Mesenchymal stem cell (in vitro differentiated cells and primary cell): ENCODE data around the gene CEP152. TPM values are rescaled to one million over a fixed set of nuclear protein-coding genes. Genes with fewer than 3 reads are reported as not detected.
A peak's percentile ranks its signal among the peaks of the same experiment; 100 is the strongest.

ENCODE experiments used
- DNase-seq: peaks from one replicate; pipeline ENCODE4 v3.0.0-alpha.2; 2013
- H2AFZ ChIP-seq: one replicate; pipeline ENCODE4 v1.6.1; 2013; ENCODE audit warnings: low read depth, mild to moderate bottlenecking, control low read depth, inconsistent platforms, low read length, moderate library complexity
- H2AK5ac ChIP-seq: 2 replicates; pipeline ENCODE4 v1.6.1; 2013; ENCODE audit warnings: low read length, moderate library complexity, mild to moderate bottlenecking, inconsistent platforms; ENCODE audit not compliant: severe bottlenecking
- H2BK120ac ChIP-seq: one replicate; pipeline ENCODE4 v1.6.1; 2013; ENCODE audit warnings: low read depth, mild to moderate bottlenecking, inconsistent platforms, low read length, moderate library complexity
- H2BK12ac ChIP-seq, 2 experiments: one replicate each; pipeline ENCODE4 v1.6.1; 2013; ENCODE audit warnings: inconsistent platforms in 2 of 2, low read length in 2 of 2, mild to moderate bottlenecking in 2 of 2, moderate library complexity in 2 of 2, control low read depth in 1 of 2
- H2BK15ac ChIP-seq: one replicate; pipeline ENCODE4 v1.6.1; 2013; ENCODE audit warnings: mild to moderate bottlenecking, low read depth, inconsistent platforms; ENCODE audit not compliant: poor library complexity, severe bottlenecking
- H2BK5ac ChIP-seq: 2 replicates; pipeline ENCODE4 v1.6.1; 2013; ENCODE audit warnings: low read depth, mild to moderate bottlenecking, low read length, control low read depth, inconsistent platforms; ENCODE audit not compliant: poor library complexity, severe bottlenecking
- H3K14ac ChIP-seq, 2 experiments: one replicate each; pipeline ENCODE4 v1.6.1; 2013; ENCODE audit warnings: inconsistent platforms in 2 of 2, low read length in 2 of 2, control low read depth in 1 of 2, mild to moderate bottlenecking in 1 of 2, moderate library complexity in 1 of 2
- H3K18ac ChIP-seq, 2 experiments: one replicate each; pipeline ENCODE4 v1.6.1; 2013; ENCODE audit warnings: inconsistent platforms in 2 of 2, low read length in 2 of 2, control low read depth in 1 of 2, low read depth in 1 of 2, mild to moderate bottlenecking in 1 of 2
- H3K23ac ChIP-seq, 2 experiments: one replicate each; pipeline ENCODE4 v1.6.1; 2013; ENCODE audit warnings: inconsistent platforms in 2 of 2, low read length in 2 of 2, mild to moderate bottlenecking in 2 of 2, moderate library complexity in 2 of 2, control low read depth in 1 of 2
- H3K27ac ChIP-seq: 2 replicates; pipeline ENCODE4 v1.5.1; 2013; ENCODE audit warnings: mild to moderate bottlenecking, moderate library complexity, low read length, control low read depth, inconsistent platforms; ENCODE audit not compliant: poor library complexity, severe bottlenecking
- H3K27me3 ChIP-seq, 2 experiments: 2 replicates each; pipeline versions ENCODE4 v1.6.1 to v1.7.0; 2013; ENCODE audit warnings: low read length in 2 of 2, mild to moderate bottlenecking in 2 of 2, moderate library complexity in 2 of 2, control low read depth in 1 of 2, inconsistent platforms in 1 of 2; ENCODE audit not compliant: control insufficient read depth in 1 of 2, insufficient read depth in 1 of 2
- H3K36me3 ChIP-seq, 2 experiments: 2 replicates each; pipeline versions ENCODE4 v1.6.1 to v1.7.0; 2013; ENCODE audit warnings: low read length in 2 of 2, control low read depth in 1 of 2, inconsistent platforms in 1 of 2, low read depth in 1 of 2, mild to moderate bottlenecking in 1 of 2; ENCODE audit not compliant: insufficient read depth in 2 of 2, control insufficient read depth in 1 of 2
- H3K4ac ChIP-seq, 2 experiments: one replicate each; pipeline ENCODE4 v1.6.1; 2013; ENCODE audit warnings: inconsistent platforms in 2 of 2, low read length in 2 of 2, mild to moderate bottlenecking in 2 of 2, moderate library complexity in 2 of 2, control low read depth in 1 of 2, low read depth in 1 of 2
- H3K4me1 ChIP-seq: 2 replicates; pipeline ENCODE4 v1.6.1; 2013; ENCODE audit warnings: low read depth, low read length, control low read depth; ENCODE audit not compliant: control insufficient read depth, insufficient read depth
- H3K4me2 ChIP-seq: 2 replicates; pipeline ENCODE4 v1.6.1; 2013; ENCODE audit warnings: low read length, mild to moderate bottlenecking, inconsistent platforms; ENCODE audit not compliant: poor library complexity, severe bottlenecking
- H3K4me3 ChIP-seq, 2 experiments: 2 replicates each; pipeline versions ENCODE4 v1.5.1 to v1.7.0; 2013; ENCODE audit warnings: low read length in 2 of 2, mild to moderate bottlenecking in 2 of 2, control low read depth in 1 of 2, low read depth in 1 of 2; ENCODE audit not compliant: insufficient read depth in 1 of 2
- H3K79me1 ChIP-seq: replicated peaks from 2 replicates; pipeline ENCODE4 v1.6.1; 2013; ENCODE audit warnings: mild to moderate bottlenecking, control low read depth, low read length, inconsistent platforms; ENCODE audit not compliant: poor library complexity, severe bottlenecking
- H3K9ac ChIP-seq: 2 replicates; pipeline ENCODE4 v1.7.0; 2013; ENCODE audit warnings: mild to moderate bottlenecking, low read length, moderate library complexity
- H3K9me3 ChIP-seq: 2 replicates; pipeline ENCODE4 v1.7.0; 2013; ENCODE audit warnings: mild to moderate bottlenecking, low read length; ENCODE audit not compliant: control insufficient read depth
- H4K8ac ChIP-seq: one replicate; pipeline ENCODE4 v1.6.1; 2013; ENCODE audit warnings: inconsistent platforms, mild to moderate bottlenecking, low read length, moderate library complexity
- H4K91ac ChIP-seq: one replicate; pipeline ENCODE4 v1.6.1; 2013; ENCODE audit warnings: mild to moderate bottlenecking, low read length, inconsistent platforms
- WGBS: methylation state at CpG from one replicate; pipeline ENCODE4 v1.1.7; 2013; ENCODE audit warnings: mixed read lengths; 5-methylcytosine and 5-hydroxymethylcytosine counted together
- polyA plus RNA-seq, 2 experiments: library from polyadenylated mRNA; stranded (reverse); fragments of 200-250 nt; gene quantifications; one replicate each; pipeline ENCODE4 v1.2.3, GENCODE V29; 2013

Gene CEP152, protein sequence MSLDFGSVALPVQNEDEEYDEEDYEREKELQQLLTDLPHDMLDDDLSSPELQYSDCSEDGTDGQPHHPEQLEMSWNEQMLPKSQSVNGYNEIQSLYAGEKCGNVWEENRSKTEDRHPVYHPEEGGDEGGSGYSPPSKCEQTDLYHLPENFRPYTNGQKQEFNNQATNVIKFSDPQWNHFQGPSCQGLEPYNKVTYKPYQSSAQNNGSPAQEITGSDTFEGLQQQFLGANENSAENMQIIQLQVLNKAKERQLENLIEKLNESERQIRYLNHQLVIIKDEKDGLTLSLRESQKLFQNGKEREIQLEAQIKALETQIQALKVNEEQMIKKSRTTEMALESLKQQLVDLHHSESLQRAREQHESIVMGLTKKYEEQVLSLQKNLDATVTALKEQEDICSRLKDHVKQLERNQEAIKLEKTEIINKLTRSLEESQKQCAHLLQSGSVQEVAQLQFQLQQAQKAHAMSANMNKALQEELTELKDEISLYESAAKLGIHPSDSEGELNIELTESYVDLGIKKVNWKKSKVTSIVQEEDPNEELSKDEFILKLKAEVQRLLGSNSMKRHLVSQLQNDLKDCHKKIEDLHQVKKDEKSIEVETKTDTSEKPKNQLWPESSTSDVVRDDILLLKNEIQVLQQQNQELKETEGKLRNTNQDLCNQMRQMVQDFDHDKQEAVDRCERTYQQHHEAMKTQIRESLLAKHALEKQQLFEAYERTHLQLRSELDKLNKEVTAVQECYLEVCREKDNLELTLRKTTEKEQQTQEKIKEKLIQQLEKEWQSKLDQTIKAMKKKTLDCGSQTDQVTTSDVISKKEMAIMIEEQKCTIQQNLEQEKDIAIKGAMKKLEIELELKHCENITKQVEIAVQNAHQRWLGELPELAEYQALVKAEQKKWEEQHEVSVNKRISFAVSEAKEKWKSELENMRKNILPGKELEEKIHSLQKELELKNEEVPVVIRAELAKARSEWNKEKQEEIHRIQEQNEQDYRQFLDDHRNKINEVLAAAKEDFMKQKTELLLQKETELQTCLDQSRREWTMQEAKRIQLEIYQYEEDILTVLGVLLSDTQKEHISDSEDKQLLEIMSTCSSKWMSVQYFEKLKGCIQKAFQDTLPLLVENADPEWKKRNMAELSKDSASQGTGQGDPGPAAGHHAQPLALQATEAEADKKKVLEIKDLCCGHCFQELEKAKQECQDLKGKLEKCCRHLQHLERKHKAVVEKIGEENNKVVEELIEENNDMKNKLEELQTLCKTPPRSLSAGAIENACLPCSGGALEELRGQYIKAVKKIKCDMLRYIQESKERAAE (N-terminal part only)
- polyA plus RNA-seq (2013, experiment 1 of 2): 2.8 TPM
- polyA plus RNA-seq (2013, experiment 2 of 2): 2.5 TPM

GRCh38 chr15:48810414-48811324, at the start of gene CEP152:
CEP152 (minus strand) TSS chr15:48811069; CDS start chr15:48805649, 5,420 bp downstream.
- 1% methylated on average over 50 of the region's 51 CpGs for WGBS
- Histone ChIP-seq H2AFZ (peak within 1 kb of the TSS; percentile 69), H3K4ac (peak within 1 kb of the TSS in 1 of 2 experiments; percentile 26)

GRCh38 chr15:48859426-48859825, 48.6 kb upstream of the CEP152 start:
- DNase-seq: no peak

More at GRCh38 chr15:48810414-48811324, at the start of gene CEP152:
- Histone ChIP-seq H3K23ac (no peak within 1 kb of the TSS), H3K14ac (peak within 1 kb of the TSS in 1 of 2 experiments; percentile 8), H3K9ac (peak within 1 kb of the TSS; percentile 87), H2BK15ac (no peak within 1 kb of the TSS), H3K4me3 (peak within 1 kb of the TSS; percentile 75 to 94), H3K4me2 (peak within 1 kb of the TSS; percentile 86), H4K91ac (peak within 1 kb of the TSS; percentile 44), H3K36me3 (no peaks in the 10 kb centered on the region), H3K18ac (peak within 1 kb of the TSS; percentile 16 to 29), H2BK5ac (no peak within 1 kb of the TSS), H2AK5ac (no peak within 1 kb of the TSS), H3K27me3 (no peaks in the 10 kb centered on the region), H3K79me1 (peaks cover 8% of the 10 kb centered on the region), H3K9me3 (no peaks in the 10 kb centered on the region), H3K27ac (no peak within 1 kb of the TSS), H2BK120ac (no peak within 1 kb of the TSS), H3K4me1 (peaks cover 2% of the 10 kb centered on the region), H4K8ac (peak within 1 kb of the TSS; percentile 57), H2BK12ac (no peak within 1 kb of the TSS)
- peak; percentile 99 for DNase-seq

GRCh38 chr15:48858401-48858800, 47.5 kb upstream of the CEP152 start:
- H2AFZ ChIP-seq: no peak overlapping the region
- no peak overlapping the region for H3K18ac ChIP-seq
- no peaks in the 10 kb centered on the region for H3K36me3 ChIP-seq
- peaks cover 3% of the 10 kb centered on the region for H3K4me1 ChIP-seq
- peak overlapping the region; percentile 30 for H3K9ac ChIP-seq
- H3K14ac ChIP-seq: no peak overlapping the region
- no peak overlapping the region for H2BK12ac ChIP-seq
- no peak overlapping the region for H3K27ac ChIP-seq
- no peak overlapping the region for H3K23ac ChIP-seq
- no peak overlapping the region for H2BK120ac ChIP-seq
- no peak overlapping the region for H3K4ac ChIP-seq
- H3K79me1 ChIP-seq: no peaks in the 10 kb centered on the region
- no peak overlapping the region for H3K4me3 ChIP-seq
- no peak overlapping the region for H2AK5ac ChIP-seq
- no peak overlapping the region for H2BK15ac ChIP-seq
- no peak overlapping the region for H2BK5ac ChIP-seq
- H3K4me2 ChIP-seq: no peak overlapping the region
- no peaks in the 10 kb centered on the region for H3K27me3 ChIP-seq
- H4K8ac ChIP-seq: no peak overlapping the region
- WGBS: 0% methylated on average over 2 of the region's 2 CpGs
- no peaks in the 10 kb centered on the region for H3K9me3 ChIP-seq
- peak; percentile 69 for DNase-seq
- no peak overlapping the region for H4K91ac ChIP-seq

More at GRCh38 chr15:48859426-48859825, 48.6 kb upstream of the CEP152 start:
- H3K79me1 ChIP-seq: no peaks in the 10 kb centered on the region
- no peak overlapping the region for H3K27ac ChIP-seq
- H3K36me3 ChIP-seq: no peaks in the 10 kb centered on the region
- no peak overlapping the region for H2BK15ac ChIP-seq
- H3K9ac ChIP-seq: peak overlapping the region; percentile 30
- no peak overlapping the region for H2BK120ac ChIP-seq
- H3K9me3 ChIP-seq: no peaks in the 10 kb centered on the region
- H3K23ac ChIP-seq: no peak overlapping the region
- no peak overlapping the region for H4K91ac ChIP-seq
- H3K4me2 ChIP-seq: no peak overlapping the region
- H3K4me1 ChIP-seq: peaks cover 3% of the 10 kb centered on the region
- no peak overlapping the region for H3K18ac ChIP-seq
- no peak overlapping the region for H2AFZ ChIP-seq
- H3K4ac ChIP-seq: no peak overlapping the region
- WGBS: 94% methylated on average over 1 of the region's 2 CpGs
- no peak overlapping the region for H2BK12ac ChIP-seq
- no peak overlapping the region for H3K4me3 ChIP-seq
- no peak overlapping the region for H4K8ac ChIP-seq
- no peaks in the 10 kb centered on the region for H3K27me3 ChIP-seq
- H2BK5ac ChIP-seq: no peak overlapping the region
- no peak overlapping the region for H2AK5ac ChIP-seq
- H3K14ac ChIP-seq: no peak overlapping the region
